HK-2 (cell line): ENCODE data around the gene KCNJ18.
"Not testable (repeated sequence)": the region's sequence is repeated elsewhere in the genome, so short reads cannot be mapped to it uniquely, and the experiment has no call there.

Source experiments
- DNase-seq: peaks from one replicate; pipeline ENCODE4 v3.0.0-alpha.2; 2018; ENCODE audit not compliant: unreplicated experiment

The KCNJ18 gene

DNA sequence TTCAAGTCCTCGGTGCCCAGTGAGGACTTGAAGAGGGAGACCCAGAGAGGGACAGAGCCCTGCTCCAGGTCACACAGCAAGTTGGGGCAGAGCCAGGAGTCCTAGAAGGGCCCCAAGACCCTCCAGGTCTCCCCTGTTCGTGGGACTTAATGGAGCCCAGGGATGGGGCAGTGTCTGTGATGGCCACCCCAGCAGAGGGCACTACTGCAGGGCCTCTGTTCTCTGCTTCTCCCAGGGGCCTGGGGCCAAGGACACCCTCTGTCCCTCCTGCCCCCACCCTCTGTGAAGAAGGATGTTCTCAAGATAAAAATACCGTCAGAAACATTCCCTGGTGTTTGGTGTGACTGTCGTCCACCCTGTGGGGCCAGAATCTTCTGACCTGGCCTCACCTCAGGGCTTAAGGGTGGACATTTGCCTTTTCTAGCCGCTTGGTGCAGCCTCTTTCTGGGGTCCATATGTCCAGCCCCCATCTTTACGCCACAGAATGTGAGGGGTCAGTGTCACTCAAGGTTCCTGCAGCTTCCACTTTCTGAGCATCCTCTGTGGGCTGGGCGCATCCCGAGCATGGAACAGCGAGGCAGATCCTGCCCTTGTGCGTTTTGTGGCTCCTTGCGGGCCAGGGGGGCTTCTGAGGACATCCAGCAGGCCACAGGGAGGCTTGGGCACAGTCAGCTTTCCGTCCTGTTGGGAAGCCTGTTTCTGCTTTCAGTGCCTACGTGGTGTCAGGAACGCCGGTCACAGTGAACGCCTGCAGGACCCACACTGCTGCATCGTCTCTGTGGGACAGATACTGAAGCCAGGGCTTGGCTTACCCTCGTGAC lies at the start of gene KCNJ18:
Gene KCNJ18 (plus strand): TSS at position 641 of the 821 bp plus-strand sequence. CDS start 10,264 bp downstream, outside the sequence.
- DNase-seq, result not testable (repeated sequence)

DNA sequence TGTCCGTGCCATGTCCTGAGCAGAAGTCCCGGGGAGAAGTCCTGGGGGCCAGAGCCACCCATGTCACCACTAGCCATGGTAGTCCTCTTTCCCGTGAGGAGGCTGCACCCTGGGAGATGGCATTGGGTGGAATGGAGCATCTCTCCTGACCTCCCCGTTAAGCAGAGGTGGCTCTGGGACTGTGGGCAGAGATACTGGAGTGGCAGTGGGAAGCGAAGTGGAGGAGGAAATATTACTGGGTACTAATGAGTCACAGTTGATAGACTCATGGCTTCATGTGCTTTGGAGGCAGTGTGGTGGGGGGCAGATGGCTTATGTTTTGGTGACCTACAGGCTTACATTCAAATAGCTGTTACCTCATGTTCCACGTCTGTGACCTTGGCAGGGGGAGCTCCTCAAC lies 44.2 kb upstream of the KCNJ18 start:
- not testable (repeated sequence) for DNase-seq

DNA sequence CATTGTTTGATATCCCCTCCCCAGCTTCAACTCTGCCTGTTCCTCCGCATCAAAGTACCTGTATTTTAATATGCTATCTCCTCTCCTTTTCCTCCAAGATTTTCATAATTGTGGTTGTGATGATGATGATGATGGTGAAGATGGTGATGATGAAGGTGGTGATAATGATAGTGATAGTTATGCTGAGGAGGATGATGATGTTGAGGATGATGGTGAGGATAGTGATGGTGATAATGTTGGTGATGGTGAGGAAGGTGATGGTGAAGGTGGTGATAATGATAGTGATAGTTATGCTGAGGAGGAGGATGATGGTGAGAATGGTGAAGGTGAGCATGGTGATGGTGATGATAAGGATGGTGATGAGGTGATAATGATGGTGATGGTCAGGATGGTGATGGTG lies 42.3 kb upstream of the KCNJ18 start:
- DNase-seq, result not testable (repeated sequence)

DNA sequence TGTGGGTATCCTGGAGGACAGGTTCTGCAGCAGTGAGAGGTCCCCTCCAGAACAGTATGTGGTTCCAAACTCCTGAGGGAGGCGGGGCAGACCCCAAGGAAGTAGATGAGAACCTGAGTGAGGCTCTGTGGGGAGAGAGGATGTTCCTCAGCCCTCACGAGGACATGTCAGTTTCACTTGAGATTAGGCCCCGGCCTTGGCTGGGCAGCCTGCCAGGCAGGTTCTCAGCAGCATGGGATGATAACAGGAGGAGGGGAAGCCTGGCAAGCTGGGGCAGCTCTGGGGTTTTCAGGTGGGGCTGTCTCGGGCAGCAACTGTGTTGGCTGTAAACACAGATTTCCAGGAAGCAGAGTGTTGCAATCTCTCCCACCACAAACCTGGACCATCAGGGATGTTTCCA lies 40.3 kb upstream of the KCNJ18 start:
- not testable (repeated sequence) for DNase-seq

DNA sequence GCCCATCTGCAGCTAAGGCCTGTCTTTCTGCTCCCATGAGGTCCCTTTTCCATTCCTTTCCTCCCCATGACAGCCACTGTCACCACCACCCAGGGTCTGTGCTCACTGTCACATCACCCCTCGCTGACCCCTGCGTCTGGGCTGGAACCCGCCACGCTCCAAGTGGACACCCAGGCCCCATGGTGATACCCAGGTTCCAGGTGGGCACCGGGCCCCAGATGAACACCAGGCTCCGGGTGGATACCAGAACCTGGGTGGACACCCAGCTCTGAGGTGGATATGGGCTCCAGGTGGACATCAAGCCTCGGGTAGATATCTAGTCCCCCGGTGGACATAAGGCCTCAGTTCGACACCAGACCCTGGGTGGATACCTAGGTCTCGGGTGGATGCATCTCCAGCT lies 39.1 kb upstream of the KCNJ18 start:
- DNase-seq, result not testable (repeated sequence)

DNA sequence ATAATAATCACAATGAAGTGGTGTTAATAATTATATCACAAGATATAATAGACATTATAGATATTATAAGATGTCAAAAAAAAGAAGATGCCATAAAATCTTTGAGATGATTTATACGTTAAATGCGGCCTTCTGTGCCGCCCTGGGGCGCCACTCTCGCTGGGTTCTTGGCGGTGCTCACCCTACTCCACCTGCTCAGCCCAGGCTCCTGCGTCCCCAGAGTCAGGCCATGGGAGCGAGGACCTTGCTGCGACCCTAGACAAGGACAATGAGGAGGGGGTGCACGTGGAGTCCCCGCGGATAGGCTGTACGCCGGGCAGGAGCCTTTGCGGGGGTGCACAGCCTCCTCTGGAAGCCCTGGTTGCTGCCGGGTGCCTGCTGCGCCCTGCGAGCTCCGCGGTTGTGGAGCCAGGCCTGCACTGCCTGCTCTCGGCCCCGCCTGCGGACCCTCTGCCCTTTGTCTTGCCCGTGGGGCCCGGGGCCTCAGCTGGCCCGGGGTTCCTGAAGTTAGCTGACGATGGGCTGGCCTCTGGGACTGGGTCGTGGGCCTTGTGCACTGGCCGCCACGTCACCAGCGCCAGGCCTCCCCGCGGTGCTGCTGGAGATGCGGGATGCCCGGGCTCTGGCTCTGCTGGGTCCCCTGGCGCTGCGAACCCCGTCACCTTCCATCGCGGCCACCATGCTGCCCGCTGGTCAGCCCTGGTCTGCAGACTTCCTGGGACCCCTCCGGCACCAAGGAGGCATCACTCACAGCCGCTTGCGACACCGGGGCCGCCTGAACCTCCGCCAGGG lies 35.6 kb upstream of the KCNJ18 start:
- not testable (repeated sequence) for DNase-seq

DNA sequence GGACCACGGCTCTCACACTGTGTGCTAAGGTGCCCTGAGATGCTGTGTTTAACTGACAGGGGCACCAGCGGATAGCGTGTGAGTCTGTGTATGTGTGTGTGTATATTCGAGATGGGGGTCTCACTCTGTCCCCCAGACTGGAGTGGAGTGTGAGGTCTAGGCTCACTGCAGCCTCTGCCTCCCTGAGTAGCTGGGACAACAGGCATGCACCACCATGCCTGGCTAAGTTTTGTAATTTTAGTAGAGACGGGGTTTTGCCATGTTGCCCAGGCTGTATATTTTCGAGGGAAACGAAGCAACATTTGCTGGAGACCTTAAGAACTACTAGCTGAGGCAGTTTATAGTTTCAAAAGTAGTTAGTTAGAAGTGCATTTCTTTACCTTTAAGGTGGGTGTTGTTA lies 32.7 kb upstream of the KCNJ18 start:
- not testable (repeated sequence) for DNase-seq

DNA sequence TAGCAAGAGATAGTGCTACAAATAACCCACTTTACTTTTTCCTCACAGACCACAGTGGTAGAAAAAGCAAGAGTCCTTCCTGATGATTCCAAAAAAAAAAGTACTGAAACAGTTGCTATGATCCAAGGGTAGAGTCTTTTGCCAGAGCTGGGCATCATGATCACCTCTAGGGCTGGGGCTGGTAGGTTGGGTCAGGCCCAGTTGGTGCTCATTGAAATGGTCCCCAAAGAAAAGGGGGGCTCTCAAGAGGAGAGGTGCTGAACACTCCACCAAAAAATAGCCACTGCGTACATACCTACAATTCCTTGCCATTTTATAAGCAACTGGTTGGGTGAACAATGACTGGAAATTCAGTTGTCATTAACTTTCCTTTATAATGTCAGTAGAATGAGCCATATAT lies 30.9 kb upstream of the KCNJ18 start:
- not testable (repeated sequence) for DNase-seq

DNA sequence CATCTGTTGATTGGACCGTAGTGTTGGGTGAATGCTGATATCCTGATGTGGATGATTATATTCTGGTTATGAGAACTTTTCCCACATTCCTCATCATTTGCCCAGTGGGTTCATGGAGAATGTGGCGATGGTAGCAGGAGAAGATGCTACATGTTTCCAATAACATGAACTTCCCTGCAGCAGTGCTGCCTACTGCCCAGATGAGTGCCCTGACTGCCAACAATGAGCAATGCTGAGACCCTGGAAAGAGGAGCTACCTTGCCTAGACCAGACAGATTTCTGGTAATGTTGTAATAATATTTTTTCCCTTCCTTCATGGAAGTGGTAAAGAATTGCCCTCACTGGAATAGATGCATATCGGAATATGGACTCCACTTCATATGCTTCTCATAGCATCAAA lies 29.2 kb upstream of the KCNJ18 start:
- DNase-seq, result not testable (repeated sequence)

DNA sequence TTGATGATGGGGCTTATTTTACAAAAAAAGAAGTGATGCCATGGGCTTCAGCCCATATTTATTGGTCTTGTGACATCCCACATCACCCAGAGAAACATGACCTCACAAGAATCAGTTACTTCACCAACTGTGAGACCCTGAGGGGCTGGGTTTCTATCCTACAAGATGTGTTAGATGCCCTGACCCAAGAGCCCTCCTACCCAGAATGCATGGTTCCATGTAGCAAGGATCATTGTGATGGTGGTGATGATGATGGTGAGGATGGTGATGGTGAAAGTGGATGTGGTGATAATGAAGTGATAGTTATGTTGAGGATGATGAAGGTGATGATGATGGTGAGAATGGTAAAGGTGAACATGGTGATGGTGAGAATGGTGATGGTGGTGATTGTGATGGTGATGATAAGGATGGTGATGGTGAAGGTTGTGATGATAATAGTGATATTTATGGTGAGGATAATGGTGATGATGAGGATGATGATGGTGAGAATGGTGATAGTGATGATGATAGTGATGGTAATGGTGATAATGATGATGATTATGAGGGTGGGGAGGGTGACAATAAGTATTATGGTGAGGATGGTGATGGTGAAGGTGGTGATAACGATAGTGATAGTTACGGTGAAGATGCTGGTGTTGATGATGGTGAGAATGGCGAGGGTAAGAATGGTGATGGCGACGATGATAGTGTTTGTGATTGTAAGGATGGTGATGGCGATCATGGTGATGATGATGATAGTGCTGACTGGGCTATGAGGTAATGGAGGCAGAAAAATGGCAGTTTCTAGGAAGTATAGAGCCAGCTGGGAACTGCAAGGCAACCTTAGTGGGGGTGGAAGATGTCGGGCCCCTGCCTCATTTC lies 28.5 kb upstream of the KCNJ18 start:
- not testable (repeated sequence) for DNase-seq

DNA sequence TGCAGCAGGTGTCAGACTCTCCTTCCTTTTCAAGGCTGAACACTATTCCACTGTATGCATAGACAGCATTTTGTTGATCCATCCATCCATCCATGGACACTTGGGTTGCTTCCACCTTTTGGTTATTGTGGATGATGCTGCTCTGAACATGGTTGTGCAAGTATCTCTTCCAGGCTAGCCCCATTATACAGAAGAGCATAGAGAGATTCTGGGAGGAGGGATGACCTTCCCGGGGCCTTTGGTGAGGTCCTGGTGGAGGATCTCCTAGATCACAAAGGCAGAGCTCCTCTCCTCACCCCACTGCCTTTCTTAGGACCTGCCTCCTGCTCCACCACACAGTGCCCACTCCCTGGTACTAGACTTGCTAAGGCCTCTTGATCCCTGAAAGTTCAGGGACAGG lies 27.2 kb upstream of the KCNJ18 start:
- DNase-seq, result not testable (repeated sequence)

DNA sequence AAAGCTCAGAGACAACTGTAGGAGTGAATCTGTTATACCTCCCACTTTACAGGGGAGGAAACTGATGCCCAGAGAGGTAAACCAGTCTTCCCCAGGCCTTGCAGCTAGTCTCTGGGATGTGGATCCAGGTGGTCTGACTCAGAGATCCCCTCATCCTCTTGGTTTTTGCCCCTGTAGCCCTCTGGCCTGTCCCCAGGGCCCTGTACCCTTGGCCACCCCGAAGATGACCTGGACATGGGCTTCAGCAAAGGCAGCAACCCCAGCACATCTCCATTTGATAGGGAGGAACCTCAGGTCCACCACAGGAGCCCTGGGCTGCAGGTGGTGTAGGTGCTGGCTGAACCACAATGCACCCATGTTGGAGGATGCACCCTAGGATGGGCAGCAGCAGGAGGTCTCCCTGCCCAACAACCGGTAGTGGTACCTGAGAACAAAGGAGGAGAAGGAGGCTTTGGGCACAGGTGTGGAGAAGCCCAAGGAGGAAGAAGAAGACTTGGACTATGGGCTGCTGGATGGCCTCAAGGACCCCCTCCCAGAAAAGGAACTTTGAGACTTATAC lies 26.3 kb upstream of the KCNJ18 start:
- not testable (repeated sequence) for DNase-seq

DNA sequence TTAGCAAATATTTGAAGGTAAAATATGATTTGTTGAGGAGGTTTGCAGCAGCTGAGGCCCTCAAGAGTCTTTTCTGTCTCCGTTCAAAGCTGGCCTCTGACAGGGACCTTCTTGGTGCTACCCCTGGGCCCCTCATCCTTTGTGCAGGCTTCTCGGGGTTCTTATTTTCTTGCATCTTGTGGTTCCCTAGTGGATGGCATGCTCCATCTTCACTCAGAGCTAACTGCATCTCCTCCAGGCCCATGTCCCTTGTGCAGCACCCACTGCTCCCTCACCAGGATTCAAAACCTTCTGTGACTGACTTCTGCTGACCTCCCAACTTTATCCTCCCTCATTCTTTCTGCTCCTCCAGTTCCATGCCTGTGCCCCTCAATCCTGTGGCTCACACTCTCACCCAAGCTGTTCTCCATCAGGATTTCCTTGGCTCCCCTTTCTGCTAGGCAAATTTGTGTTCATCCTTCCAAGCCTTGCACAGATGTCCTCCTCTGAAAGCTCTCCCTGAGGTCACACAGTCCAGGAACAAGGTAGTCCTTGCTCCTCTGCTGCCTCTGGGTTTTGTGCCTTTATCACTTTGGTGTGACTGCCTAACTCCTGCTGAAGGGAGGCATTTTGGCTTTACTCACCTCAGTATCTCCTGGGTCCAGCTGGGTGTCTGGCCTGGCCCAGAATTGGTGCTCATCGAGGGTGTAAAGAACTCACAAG lies 25.5 kb upstream of the KCNJ18 start:
- DNase-seq, result not testable (repeated sequence)

DNA sequence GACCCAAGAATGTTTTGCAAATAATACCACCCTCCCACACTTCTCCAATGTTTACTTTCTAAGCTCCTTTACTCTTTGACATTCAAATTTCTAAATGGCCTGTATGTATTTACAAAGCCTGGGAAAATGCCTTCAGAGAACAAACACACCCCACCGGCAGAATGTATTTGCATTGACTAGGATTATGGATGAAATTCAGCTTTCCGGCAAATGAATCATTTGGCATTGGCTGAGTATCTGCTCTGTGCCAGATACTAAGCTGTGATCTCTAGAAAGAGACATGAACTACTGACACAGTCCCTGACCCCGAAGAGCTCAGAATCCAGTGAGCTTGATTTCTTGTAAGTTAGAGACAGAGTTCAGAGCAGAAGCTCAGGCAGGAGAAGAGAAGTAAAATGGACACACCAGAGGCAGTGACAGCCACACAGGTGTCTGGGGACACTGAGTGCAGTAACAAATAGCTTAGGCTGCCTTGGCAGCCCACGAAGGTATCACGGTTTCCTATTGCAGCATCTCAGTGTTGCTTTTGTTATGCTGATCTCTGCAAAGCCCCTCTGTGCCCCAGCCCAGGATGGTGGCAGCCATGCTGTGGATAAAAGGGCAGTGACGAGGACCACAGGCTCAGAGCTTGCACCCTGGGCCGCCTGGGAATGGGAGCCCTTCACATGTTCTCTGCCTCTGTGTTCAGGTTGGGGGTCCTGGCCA lies 24.8 kb upstream of the KCNJ18 start:
- DNase-seq, result not testable (repeated sequence)

DNA sequence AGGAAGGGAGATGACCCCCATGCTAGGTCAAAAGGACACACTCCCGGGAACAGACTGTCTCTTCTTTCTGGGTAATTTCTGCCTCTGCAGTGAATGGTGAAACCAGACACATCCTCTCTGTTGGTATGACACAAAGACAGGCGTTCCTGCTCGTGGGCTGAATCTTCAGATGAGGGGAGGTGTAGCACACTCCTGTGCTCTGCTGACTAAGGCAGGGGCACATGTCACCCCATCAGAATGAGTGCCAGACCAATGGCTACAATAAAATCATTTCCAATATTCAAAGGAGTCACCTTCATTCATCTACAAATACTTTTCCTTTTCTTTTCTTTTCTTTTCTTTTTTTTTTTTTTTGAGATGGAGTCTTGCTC lies 24.2 kb upstream of the KCNJ18 start:
- not testable (repeated sequence) for DNase-seq

DNA sequence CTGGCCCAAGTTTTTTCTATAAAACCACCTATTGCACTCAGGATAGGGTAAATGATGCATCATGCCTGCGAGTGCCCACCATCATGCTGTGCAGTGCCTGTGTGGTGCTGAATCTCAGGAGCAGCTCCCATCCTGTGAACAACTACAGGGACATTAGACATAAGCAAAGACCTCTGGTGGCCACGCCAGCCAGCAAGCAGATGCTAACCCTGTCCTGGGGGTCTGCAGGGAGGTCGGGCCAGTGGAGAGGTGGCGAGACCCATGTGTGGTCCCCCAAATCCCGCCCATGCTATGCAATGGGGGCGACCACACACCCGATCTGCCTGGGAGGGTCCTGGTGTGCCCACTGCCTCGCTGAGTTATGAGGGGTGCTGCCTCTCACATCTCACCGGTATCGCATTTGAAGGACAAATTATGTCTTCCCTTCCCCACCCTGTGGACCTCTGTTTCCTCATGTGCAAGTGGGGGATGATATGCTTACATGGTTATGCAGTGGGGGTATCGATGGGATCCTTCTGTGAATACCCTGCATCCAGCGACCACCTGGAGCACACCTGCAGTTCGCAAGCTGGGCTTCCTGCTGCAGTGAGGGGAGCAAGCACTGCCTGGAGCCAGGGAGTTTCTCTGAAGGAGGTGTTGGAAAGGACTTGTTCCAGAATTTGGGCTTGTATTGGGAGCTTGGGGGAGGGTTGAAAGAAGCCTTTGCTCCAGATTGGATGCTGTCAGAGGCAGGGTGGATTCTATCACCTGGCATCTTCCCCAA lies 23.4 kb upstream of the KCNJ18 start:
- not testable (repeated sequence) for DNase-seq

DNA sequence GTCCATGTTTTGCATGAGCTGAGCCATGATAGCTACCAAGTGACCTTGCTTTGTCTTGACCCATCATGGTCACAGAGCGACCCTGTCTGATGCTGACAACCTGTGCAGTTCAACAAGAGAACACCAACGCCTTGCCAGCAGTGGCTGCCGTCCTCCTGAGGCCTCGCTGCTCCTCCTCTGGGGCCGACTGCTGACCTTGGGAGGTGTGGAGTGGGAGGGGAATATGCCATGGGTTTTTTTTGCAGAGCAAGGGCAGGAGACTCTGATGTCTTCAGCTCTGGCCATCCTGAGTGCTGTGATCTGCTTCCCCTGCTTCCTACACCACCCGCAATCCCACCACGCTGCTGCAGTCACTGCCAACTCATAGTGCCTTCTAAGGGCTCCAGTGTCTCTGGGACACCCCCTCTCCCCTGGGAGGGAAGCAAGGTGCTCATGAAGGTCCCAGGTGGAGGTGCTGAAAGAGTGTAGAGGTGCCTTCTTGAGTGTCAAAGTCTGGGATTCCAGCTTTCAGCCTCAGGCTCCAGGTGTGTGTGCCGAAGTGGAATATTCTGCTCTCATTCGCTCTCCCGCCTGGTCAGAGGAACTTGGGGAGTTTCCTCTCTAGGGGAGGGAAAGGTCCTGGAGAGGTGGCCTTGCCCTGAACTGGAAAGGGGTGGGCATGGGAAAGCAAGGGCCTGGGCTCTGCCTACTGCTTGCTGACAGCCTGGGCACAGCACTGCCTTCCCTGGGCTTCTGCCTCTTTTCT lies 22.5 kb upstream of the KCNJ18 start:
- not testable (repeated sequence) for DNase-seq

DNA sequence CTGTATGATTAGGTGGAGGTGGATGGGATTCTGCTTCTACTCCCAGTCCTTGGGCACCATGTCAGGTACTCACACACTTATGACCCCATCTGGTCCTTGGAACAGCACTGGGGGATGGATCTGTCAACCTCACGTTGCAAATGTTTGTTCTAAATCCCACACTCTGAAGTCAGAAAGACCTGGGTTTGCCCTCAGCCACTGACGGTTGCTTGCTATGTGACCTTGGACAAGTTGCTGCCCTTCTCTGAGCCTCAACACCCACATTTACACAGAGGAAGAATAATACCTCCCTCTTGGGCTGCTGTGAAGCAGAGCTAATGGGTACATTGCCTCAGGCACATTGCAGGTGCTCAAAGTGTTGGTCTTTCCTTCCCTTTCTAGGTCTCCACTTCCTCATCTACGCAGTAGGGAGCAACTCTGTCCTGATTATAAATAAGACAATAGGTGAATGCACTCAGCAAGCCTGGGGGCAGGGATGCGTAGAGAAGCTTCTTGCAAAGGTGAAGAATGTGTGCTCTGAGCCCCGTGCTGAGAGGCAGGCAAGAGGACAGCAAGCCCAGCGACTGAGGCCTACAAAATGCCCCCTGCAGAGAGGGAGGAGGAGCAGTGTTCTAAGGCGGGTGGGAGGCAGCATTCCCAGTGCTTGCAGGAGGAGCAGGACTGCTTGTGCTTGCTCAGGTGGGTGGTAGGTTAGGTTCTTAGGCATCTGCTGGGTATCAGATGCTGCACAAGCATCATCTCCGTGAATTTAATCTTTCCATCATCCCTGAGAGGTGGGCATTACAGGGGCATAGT lies 21.8 kb upstream of the KCNJ18 start:
- DNase-seq, result not testable (repeated sequence)
